SJSA1 (cell line): Measurements from ENCODE around the gene GLI3. TPM values are rescaled to one million over a fixed set of nuclear protein-coding genes. Genes with fewer than 3 reads are reported as not detected.

Experiments used
- DNase-seq, 2 experiments: peaks; one replicate each; pipeline ENCODE4 v3.0.0-alpha.2; 2015 to 2020; ENCODE audit warnings: low spot score in 2 of 2, low read depth in 1 of 2
- H3K27ac ChIP-seq: fragments of 250-450 bp; sonication (Bioruptor Pico); 2 replicates; pipeline ENCODE4 v1.5.1; 2020; ENCODE audit warnings: mild to moderate bottlenecking, moderate library complexity
- H3K27me3 ChIP-seq: fragments of 250-450 bp; sonication (Bioruptor Pico); replicated peaks from 2 replicates; pipeline ENCODE4 v1.5.1; 2020; ENCODE audit warnings: mild to moderate bottlenecking, moderate library complexity
- H3K36me3 ChIP-seq: fragments of 250-450 bp; sonication (Bioruptor Pico); 2 replicates; pipeline ENCODE4 v1.5.1; 2020; ENCODE audit warnings: mild to moderate bottlenecking
- H3K4me1 ChIP-seq: fragments of 250-450 bp; sonication (Bioruptor Pico); replicated peaks from 2 replicates; pipeline ENCODE4 v1.6.1; 2021; ENCODE audit warnings: mild to moderate bottlenecking
- H3K4me3 ChIP-seq: fragments of 250-450 bp; sonication (Bioruptor Pico); 2 replicates; pipeline ENCODE4 v1.5.1; 2020; ENCODE audit warnings: mild to moderate bottlenecking
- H3K9me3 ChIP-seq: fragments of 250-450 bp; sonication (Bioruptor Pico); replicated peaks from 2 replicates; pipeline ENCODE4 v1.5.1; 2020; ENCODE audit warnings: mild to moderate bottlenecking
- total RNA-seq: library from RNA; depleted of rRNA; stranded (reverse); fragments of >200 nt; shearing (Covaris generic); gene quantifications from 2 replicates; pipeline ENCODE4 v1.2.3, GENCODE V29; 2014

GLI3 gene
- total RNA-seq, 1 experiment from 2014 or later: 1.7 TPM

GRCh38 chr7:41995632-41996271 is 241.3 kb downstream of the GLI3 start:
- Histone ChIP-seq H3K9me3 (no peaks in the 10 kb centered on the region), H3K27me3 (no peaks in the 10 kb centered on the region), H3K36me3 (no peaks in the 10 kb centered on the region), H3K4me1 (peaks cover 84% of the 10 kb centered on the region), H3K4me3 (no peak overlapping the region), H3K27ac (peak overlapping the region; percentile 49)
- DNase-seq: no peak

GRCh38 chr7:41994746-41995110 is 242.3 kb downstream of the GLI3 start:
- peaks cover 80% of the 10 kb centered on the region for H3K4me1 ChIP-seq
- no peak for DNase-seq
- H3K27ac ChIP-seq: no peak overlapping the region

GRCh38 chr7:41994036-41994745 is 242.8 kb downstream of the GLI3 start:
- H3K27ac ChIP-seq: peak overlapping the region; percentile 45
- DNase-seq: no peak

More at GRCh38 chr7:41994746-41995110, 242.3 kb downstream of the GLI3 start:
- no peaks in the 10 kb centered on the region for H3K9me3 ChIP-seq
- H3K36me3 ChIP-seq: no peaks in the 10 kb centered on the region
- H3K27me3 ChIP-seq: no peaks in the 10 kb centered on the region
- no peak overlapping the region for H3K4me3 ChIP-seq

DNA sequence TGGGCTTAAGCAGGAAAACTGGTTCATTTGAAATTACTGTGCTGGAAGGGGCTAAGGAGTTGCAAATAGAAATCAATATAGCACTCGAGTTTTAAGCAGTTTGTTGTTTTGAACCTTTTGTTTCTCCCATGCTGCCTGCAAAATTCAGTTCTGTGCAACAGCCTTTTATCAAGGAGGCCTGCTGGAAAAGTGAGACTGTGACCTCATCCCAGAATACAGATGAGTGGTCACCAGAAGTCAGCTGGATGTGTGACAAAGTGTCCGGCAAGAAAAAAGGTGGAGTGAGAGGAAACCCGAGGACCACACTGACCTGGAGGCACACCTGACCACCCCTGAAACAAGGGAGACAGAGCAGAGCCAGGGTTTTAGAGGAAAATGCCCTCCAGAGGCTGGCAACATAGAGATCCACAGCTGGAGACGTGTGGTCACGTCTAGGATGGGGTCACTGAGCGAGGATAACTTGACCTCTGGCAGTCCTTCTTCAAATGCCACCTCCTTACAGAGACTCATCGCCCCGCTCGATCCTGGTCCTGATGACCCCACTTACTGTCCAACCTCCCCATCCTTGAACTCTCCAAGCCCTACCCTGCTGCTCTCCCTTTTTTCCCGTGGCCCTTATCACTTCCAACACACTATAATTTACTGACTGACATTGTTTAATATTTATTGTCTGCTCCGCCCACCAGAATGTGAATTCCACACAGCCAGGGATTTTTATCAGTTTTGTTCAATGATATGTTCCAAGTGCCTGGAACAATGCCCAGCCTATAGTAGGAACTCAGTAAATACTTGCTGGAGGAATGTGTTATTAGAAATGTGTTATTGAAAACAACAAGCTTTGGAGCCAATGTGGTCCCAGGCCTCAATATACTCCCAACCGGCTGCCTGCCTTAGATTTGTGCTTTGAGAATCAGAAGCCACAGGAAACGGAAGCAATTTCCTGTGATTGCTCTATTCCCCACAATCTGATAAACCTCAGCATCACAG is 243.8 kb downstream of the GLI3 start:
- Histone ChIP-seq H3K4me3 (no peak overlapping the region), H3K36me3 (no peaks in the 10 kb centered on the region), H3K9me3 (no peaks in the 10 kb centered on the region), H3K27ac (peak overlapping the region; percentile 45), H3K4me1 (peaks cover 76% of the 10 kb centered on the region), H3K27me3 (no peaks in the 10 kb centered on the region)
- DNase-seq: peak in 1 of 2 experiments; percentile 57

More at GRCh38 chr7:41994036-41994745, 242.8 kb downstream of the GLI3 start:
- Histone ChIP-seq H3K27me3 (no peaks in the 10 kb centered on the region), H3K4me3 (no peak overlapping the region), H3K36me3 (no peaks in the 10 kb centered on the region), H3K4me1 (peaks cover 76% of the 10 kb centered on the region), H3K9me3 (no peaks in the 10 kb centered on the region)

DNA sequence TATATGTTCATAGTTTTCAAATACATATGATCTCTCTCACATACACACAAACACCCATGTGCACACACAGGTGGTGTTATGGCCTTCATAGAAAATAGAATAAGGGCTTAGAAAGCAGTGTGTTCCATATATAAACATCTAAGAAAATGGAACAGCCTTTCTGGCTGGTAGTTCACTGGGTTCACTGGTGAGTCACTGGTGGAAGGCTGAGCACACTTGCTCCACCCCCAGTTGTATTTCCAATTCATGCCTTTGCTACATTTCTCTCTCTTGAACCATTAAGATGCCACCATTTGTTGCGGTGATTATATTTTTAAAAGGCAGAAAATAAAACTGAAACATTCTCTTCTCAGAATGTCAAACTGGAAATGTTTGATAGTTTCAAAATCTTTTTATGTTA is 252.1 kb downstream of the GLI3 start:
- peaks cover 8% of the 10 kb centered on the region for H3K4me1 ChIP-seq
- no peak overlapping the region for H3K4me3 ChIP-seq
- no peaks in the 10 kb centered on the region for H3K27me3 ChIP-seq
- H3K36me3 ChIP-seq: no peaks in the 10 kb centered on the region
- peak in 1 of 2 experiments; percentile 18 for DNase-seq
- H3K9me3 ChIP-seq: no peaks in the 10 kb centered on the region
- H3K27ac ChIP-seq: no peak overlapping the region

GRCh38 chr7:41981046-41982040 is 255.7 kb downstream of the GLI3 start:
- Histone ChIP-seq H3K4me1 (peaks cover 8% of the 10 kb centered on the region), H3K9me3 (no peaks in the 10 kb centered on the region), H3K27me3 (no peaks in the 10 kb centered on the region), H3K36me3 (peaks cover 3% of the 10 kb centered on the region; the same call in 1 of the 2 replicates), H3K27ac (no peak overlapping the region), H3K4me3 (no peak overlapping the region)
- DNase-seq: no peak

- no peaks in the 10 kb centered on the region for H3K9me3 ChIP-seq
- peaks cover 5% of the 10 kb centered on the region for H3K4me1 ChIP-seq
- DNase-seq: peak in 1 of 2 experiments; percentile 31
- H3K27ac ChIP-seq: no peak overlapping the region
- H3K36me3 ChIP-seq: peaks cover 3% of the 10 kb centered on the region; the same call in 1 of the 2 replicates
- H3K27me3 ChIP-seq: no peaks in the 10 kb centered on the region
- no peak overlapping the region for H3K4me3 ChIP-seq
Observed at GRCh38 chr7:41979834-41980307, 257.1 kb downstream of the GLI3 start.

DNA sequence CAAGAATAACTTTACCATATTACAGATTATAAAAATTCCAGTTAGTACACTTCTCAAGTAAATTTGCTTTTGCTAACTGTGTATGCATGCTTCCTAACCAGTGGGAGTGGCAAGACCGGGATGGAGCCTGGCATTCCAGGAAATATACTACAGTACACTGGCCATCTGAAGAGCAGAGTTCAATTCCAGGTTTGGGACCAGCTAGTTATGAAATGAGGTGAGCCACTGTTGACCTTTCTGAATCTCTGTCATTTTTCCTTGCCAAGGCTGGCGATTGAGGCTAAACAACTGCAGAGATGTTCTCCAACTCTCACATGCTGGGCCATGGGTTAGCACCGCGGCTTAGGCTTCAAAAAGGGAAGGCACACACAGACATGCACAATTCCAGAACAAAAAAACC is 258.2 kb downstream of the GLI3 start:
- Histone ChIP-seq H3K27ac (no peak overlapping the region), H3K36me3 (peaks cover 3% of the 10 kb centered on the region; the same call in 1 of the 2 replicates), H3K4me3 (no peak overlapping the region), H3K9me3 (no peaks in the 10 kb centered on the region), H3K4me1 (no peaks in the 10 kb centered on the region), H3K27me3 (no peaks in the 10 kb centered on the region)
- no peak for DNase-seq

DNA sequence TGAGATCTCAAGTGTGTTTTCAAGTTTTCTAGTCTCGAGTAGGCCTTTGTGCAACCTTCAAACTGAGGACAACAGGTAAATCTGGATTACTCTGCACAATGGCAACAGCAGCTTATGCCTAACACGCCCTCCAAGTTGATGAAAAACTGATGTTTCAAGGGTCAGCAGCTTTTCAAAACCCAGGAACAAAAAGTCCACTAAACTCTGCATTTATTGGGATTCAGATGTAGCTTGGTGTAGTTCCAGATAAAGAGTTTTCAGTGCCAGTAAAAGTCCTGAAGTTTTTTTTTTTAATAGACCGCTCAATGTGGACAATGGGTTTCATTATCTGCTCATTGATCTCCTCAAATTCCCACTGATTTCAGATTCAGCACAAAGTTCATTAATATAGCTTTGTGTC is 259.3 kb downstream of the GLI3 start:
- no peaks in the 10 kb centered on the region for H3K4me1 ChIP-seq
- H3K36me3 ChIP-seq: peaks cover 3% of the 10 kb centered on the region; the same call in 1 of the 2 replicates
- no peak overlapping the region for H3K27ac ChIP-seq
- DNase-seq: no peak
- no peaks in the 10 kb centered on the region for H3K9me3 ChIP-seq
- H3K27me3 ChIP-seq: no peaks in the 10 kb centered on the region
- H3K4me3 ChIP-seq: no peak overlapping the region

DNA sequence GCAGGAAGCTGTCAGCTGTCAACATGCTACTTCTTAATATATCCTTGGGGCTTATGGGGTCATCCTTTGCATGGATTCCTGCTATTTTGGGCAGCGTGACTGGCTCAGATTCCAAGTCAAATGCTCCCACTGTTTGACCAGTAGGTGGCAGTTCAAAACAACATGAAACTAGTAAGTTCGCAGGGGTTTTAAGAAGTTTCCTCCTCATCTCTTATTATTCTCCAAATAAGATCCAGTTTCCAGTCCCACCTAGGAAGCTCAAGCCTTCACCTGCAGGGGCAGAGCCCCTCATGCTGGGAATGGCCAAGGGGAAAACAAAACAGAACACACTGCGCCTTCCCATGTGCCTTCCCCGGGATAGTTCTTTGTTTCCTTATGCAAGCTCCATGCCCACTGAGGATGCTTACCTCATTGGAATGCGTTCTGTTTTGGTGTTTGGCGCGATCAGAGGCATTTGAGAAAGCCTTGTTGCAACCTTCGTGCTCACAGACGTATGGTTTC is 259.8 kb downstream of the GLI3 start:
- Histone ChIP-seq H3K27ac (no peak overlapping the region), H3K27me3 (no peaks in the 10 kb centered on the region), H3K4me3 (no peak overlapping the region), H3K9me3 (no peaks in the 10 kb centered on the region), H3K36me3 (peaks cover 3% of the 10 kb centered on the region; the same call in 1 of the 2 replicates), H3K4me1 (no peaks in the 10 kb centered on the region)
- peak in 1 of 2 experiments; percentile 46 for DNase-seq

DNA sequence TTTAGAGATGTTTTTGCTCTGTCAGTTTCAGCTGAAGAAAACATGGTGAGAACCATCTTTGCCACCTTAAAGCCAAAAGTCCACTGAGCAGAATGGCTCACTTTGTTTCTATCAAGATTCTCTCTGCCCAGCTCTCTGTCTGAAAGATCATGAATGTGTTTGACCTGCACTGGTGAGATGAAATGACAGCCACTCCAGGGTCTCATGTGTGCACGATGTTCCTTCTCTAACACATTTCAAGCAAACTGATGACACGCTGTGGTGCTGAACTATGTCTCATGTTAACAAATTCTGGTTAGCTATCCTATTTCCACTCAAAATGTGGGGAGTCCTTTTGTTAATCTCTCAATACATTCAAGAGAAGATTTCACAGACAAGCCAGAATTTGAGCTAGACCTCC is 260.6 kb downstream of the GLI3 start:
- Histone ChIP-seq H3K36me3 (peaks cover 3% of the 10 kb centered on the region; the same call in 1 of the 2 replicates), H3K27me3 (no peaks in the 10 kb centered on the region), H3K4me3 (no peak overlapping the region), H3K4me1 (no peaks in the 10 kb centered on the region), H3K27ac (no peak overlapping the region), H3K9me3 (no peaks in the 10 kb centered on the region)
- no peak for DNase-seq

DNA sequence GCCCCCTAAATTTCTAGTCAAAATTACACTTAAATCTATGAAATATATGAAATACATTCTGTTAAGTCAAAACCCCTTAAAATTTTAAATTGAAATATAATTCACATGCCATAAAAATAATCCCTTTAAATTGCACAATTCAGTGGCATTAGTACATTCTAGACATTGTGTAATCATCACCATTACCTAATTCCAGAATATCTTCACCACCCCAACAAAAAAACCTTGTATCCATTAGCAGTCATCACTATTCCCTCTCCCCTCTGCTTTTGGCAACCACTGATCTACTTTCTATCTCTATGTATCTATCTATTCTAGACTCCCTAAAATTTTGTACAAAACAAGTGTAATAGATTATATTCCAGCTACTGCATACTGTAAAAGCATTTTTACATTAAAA is 261.2 kb downstream of the GLI3 start:
- DNase-seq: no peak
- Histone ChIP-seq H3K27me3 (no peaks in the 10 kb centered on the region), H3K36me3 (peaks cover 3% of the 10 kb centered on the region; the same call in 1 of the 2 replicates), H3K9me3 (no peaks in the 10 kb centered on the region), H3K4me3 (no peak overlapping the region), H3K27ac (no peak overlapping the region), H3K4me1 (no peaks in the 10 kb centered on the region)
